Gastrocnemius medialis (tissue), 4 donors: ENCODE measurements around the gene ZNF853. TPM values are rescaled to one million over a fixed set of nuclear protein-coding genes. Genes with fewer than 3 reads are reported as not detected.
A peak's percentile ranks its signal among the peaks of the same experiment; 100 is the strongest.
"Not testable (repeated sequence)": the region's sequence is repeated elsewhere in the genome, so short reads cannot be mapped to it uniquely, and the experiment has no call there.

Source experiments
- ATAC-seq, 2 donors: fragments of 150-250 bp; one replicate each; pipeline ENCODE4 v1.9.1; 2016
- DNase-seq, 2 donors: peaks; one replicate each; pipeline ENCODE4 v3.0.0-alpha.2; 2019
- H3K27ac ChIP-seq, 4 donors: fragments of 200-600 bp; sonication (generic); 1 replicate in 1 of 4; 2 replicates in 3 of 4; pipeline ENCODE4 v1.5.1; 2016 to 2018; ENCODE audit warnings: mild to moderate bottlenecking in 2 of 4, moderate library complexity in 1 of 4
- H3K27me3 ChIP-seq, 3 donors: fragments of 200-600 bp; sonication (generic) in 2 of 3; 1 replicate in 1 of 3; 2 replicates in 2 of 3; pipeline versions ENCODE4 v1.5.1 to v1.6.0; 2016 to 2019; ENCODE audit warnings: mild to moderate bottlenecking in 1 of 3, moderate library complexity in 1 of 3
- H3K36me3 ChIP-seq, 2 donors: fragments of 200-600 bp; sonication (generic) in 1 of 2; one replicate each; pipeline ENCODE4 v1.5.1; 2017 to 2018
- H3K4me1 ChIP-seq, 2 donors: fragments of 200-600 bp; sonication (generic) in 1 of 2; one replicate each; pipeline ENCODE4 v1.5.1; 2016 to 2017; ENCODE audit warnings: mild to moderate bottlenecking in 2 of 2
- H3K4me3 ChIP-seq, 4 donors: fragments of 200-600 bp; sonication (generic) in 3 of 4; 1 replicate in 1 of 4; 2 replicates in 3 of 4; pipeline ENCODE4 v1.5.1; 2016 to 2019; ENCODE audit warnings: mild to moderate bottlenecking in 2 of 4
- H3K9me3 ChIP-seq, 3 donors: fragments of 200-600 bp; sonication (generic) in 2 of 3; 1 replicate in 1 of 3; 2 replicates in 2 of 3; pipeline ENCODE4 v1.5.1; 2016 to 2019
- POLR2A ChIP-seq, 2 donors: fragments of 450-650 bp; IDR thresholded peaks; one replicate each; pipeline ENCODE4 v1.6.1; 2017; ENCODE audit warnings: antibody characterized with exemption in 2 of 2, mild to moderate bottlenecking in 2 of 2, moderate library complexity in 2 of 2
- in situ Hi-C, 4 donors: fragments of 200-750 bp; cut with MboI; loops; one replicate each; pipeline versions ENCODE4 v1.15.0 to v1.8.0; 2017; ENCODE audit warnings: low sequenced_read_pairs in 4 of 4
- intact Hi-C: fragments of 100-400 bp; cut with DNase I; formaldehyde crosslinking; loops from one replicate; pipeline ENCODE4 v1.15.1; 2023; ENCODE audit warnings: low total_unique reads
- total RNA-seq, 4 donors: library from RNA; depleted of rRNA; stranded (reverse); fragments of >200 nt; gene quantifications; one replicate each; pipeline versions ENCODE4 v1.1.0 to v1.2.3, GENCODE V29; 2016
- TF ChIP-seq, protein P1 (sequence below), 5 experiments: fragments of 450-650 bp in 3 of 5; fragments of 200-600 bp in 2 of 5; sonication (generic) in 2 of 5; IDR thresholded peaks in 4 of 5; conservative IDR thresholded peaks in 1 of 5; 1 replicate in 4 of 5; 2 replicates in 1 of 5; pipeline ENCODE4 v1.5.1; 2016 to 2019; ENCODE audit warnings: antibody characterized with exemption in 5 of 5, mild to moderate bottlenecking in 3 of 5, moderate library complexity in 3 of 5

The ZNF853 gene
- total RNA-seq, 4 donors from 2014 or later: 9.5 to 21.6 (median 13.0) TPM

DNA sequence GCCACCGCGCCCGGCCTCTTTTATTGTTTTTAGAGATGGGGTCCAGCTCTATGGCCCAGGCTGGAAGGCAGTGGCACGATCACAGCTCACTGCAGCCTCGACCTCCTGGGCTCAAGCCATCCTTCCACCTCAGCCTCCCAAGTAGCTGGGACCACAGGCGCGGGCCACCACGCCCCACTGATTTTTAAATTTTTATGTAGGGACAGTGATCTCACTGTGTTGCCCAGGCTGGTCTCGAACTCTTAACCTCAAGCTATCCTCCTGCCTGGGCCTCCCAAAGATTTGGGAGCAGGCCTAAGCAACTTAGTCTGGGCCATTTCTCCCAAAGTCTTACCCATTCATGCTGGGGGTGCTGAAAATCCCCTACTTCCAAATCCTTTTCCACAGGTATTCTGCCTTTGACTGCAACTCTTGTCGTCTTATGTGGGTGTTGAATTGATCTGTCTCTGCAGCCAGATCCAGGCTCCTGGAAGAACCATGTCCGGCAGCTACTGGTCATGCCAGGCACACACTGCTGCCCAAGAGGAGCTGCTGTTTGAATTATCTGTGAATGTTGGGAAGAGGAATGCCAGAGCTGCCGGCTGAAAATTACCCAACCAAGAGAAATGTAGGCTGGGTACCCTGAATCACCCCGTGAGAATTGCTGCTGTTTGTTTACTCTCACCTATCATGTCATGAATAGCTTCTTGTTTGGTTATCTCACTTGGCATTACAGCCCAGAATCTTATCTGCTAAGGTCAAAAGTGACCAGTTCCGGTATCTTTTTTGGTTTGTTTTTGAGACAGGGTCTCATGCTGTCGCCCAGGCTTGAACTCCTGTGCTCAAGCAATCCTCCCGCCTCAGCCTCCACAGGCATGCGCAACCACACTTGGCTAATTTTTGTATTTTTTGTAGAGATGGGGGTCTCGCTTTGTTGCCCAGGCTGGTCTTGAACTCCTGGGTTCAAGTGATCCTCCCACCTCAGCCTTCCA is 37.0 kb upstream of the ZNF853 start:
- in situ Hi-C loops: no loop called here
- Histone ChIP-seq H3K9me3 (no peaks in the 10 kb centered on the region), H3K4me1 (peaks cover 0 to 5% of the 10 kb centered on the region in 2 donors), H3K27ac (peak overlapping the region; percentile 85 to 95 (median 92)), H3K36me3 (peaks cover 8 to 34% of the 10 kb centered on the region in 2 donors), H3K27me3 (no peaks in the 10 kb centered on the region), H3K4me3 (peak overlapping the region; percentile 70 to 88 (median 77))
- no peak for DNase-seq
- TF ChIP-seq POLR2A (IDR thresholded peaks at IDR 0.05): no peak
- TF ChIP-seq, protein P1, sequence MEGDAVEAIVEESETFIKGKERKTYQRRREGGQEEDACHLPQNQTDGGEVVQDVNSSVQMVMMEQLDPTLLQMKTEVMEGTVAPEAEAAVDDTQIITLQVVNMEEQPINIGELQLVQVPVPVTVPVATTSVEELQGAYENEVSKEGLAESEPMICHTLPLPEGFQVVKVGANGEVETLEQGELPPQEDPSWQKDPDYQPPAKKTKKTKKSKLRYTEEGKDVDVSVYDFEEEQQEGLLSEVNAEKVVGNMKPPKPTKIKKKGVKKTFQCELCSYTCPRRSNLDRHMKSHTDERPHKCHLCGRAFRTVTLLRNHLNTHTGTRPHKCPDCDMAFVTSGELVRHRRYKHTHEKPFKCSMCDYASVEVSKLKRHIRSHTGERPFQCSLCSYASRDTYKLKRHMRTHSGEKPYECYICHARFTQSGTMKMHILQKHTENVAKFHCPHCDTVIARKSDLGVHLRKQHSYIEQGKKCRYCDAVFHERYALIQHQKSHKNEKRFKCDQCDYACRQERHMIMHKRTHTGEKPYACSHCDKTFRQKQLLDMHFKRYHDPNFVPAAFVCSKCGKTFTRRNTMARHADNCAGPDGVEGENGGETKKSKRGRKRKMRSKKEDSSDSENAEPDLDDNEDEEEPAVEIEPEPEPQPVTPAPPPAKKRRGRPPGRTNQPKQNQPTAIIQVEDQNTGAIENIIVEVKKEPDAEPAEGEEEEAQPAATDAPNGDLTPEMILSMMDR (IDR thresholded peaks at IDR 0.05 in 4 of 5, conservative IDR thresholded peaks at IDR 0.05 in 1 of 5): no peak
- intact Hi-C loops: loop anchor here (10.0 kb wide), 2 partner anchors 64 to 126 kb away; partner anchors contain the start of gene ZNF12
- ATAC-seq: no peak

DNA sequence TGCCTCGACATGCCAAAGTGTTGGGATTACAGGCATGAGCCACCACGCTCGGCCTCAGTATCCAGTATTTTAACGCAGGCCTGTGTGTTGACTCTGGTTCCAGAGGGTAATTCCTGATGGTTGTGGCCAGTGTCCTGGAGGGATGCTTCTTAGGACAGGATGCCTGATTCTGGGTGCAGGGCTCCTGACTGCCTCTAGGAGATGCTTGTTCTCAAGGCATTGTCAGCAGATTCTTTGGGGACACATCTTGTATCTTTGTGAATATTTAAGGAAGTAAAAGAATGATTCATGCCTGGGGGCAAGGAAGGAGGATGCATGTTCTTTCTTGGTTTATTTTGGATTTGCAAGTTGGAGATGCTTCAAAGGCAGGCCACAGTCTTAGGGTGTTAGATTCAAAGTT is 36.0 kb upstream of the ZNF853 start:
- peaks cover 8 to 45% of the 10 kb centered on the region in 2 donors for H3K36me3 ChIP-seq
- intact Hi-C loops (loop anchor here (10.0 kb wide), 2 partner anchors 65 to 125 kb away; partner anchors contain the start of gene ZNF12), in situ Hi-C loops (no loop called here)
- peaks cover 0 to 5% of the 10 kb centered on the region in 2 donors for H3K4me1 ChIP-seq
- ATAC-seq: no peak
- H3K27me3 ChIP-seq: no peaks in the 10 kb centered on the region
- H3K9me3 ChIP-seq: no peaks in the 10 kb centered on the region
- no peak overlapping the region for H3K27ac ChIP-seq
- no peak for TF ChIP-seq POLR2A (IDR thresholded peaks at IDR 0.05)
- TF ChIP-seq, protein P1 (IDR thresholded peaks at IDR 0.05 in 4 of 5, conservative IDR thresholded peaks at IDR 0.05 in 1 of 5): no peak
- DNase-seq: no peak
- no peak overlapping the region for H3K4me3 ChIP-seq

DNA sequence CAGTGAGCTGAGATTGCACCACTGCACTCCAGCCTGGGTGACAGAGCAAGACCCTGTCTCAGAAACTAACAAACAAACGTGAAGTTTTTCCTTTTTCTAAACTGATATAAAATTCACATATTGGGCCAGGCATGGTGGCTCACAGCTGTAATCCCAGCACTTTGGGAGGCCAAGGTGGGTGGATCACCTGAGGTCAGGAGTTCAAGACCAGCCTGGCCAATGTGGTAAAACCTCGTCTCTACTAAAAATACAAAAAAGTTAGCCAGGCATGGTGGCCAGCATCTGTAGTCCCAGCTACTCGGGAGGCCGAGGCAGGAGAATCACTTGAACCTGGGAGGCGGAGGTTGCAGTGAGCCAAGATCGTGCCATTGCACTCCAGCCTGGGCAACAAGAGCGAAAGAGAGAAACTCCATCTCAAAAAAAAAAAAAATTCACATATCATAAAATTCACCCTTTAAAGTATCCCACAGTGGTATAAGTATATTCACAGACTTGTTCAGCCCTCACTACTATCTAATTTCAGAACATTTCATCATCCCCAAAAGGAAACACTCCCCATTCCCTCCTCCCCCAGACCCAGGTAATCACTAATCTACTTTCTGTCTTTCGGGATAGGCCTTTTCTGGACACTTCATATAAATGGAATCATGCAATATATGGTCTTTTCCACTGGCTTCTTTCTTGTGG is 29.5 kb upstream of the ZNF853 start:
- H3K4me3 ChIP-seq, H3K9me3 ChIP-seq, H3K27ac ChIP-seq, H3K27me3 ChIP-seq, ATAC-seq, DNase-seq, in situ Hi-C loops: not testable (repeated sequence)
- intact Hi-C loops: loop anchor here (5.0 kb wide), 1 partner anchor 51 kb away; the partner anchor contains the start of gene ZNF316
- Histone ChIP-seq H3K4me1 (peaks cover 9 to 11% of the 10 kb centered on the region in 2 donors), H3K36me3 (peaks cover 8 to 77% of the 10 kb centered on the region in 2 donors)

DNA sequence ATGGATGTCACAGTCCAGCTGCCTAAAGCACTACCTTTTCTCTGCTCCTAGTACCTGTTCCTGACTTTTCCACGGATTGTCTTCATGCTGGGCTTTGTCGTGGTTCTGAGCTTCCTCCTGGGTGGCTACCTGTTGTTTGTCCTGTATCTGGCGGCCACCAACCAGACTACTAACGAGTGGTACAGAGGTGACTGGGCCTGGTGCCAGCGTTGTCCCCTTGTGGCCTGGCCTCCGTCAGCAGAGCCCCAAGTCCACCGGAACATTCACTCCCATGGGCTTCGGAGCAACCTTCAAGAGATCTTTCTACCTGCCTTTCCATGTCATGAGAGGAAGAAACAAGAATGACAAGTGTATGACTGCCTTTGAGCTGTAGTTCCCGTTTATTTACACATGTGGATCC is 26.8 kb upstream of the ZNF853 start:
- no peak for DNase-seq
- no peaks in the 10 kb centered on the region for H3K9me3 ChIP-seq
- in situ Hi-C loops (no loop called here), intact Hi-C loops (loop anchor here (5.0 kb wide), 1 partner anchor 49 kb away; the partner anchor contains the start of gene ZNF316)
- peaks cover 14 to 15% of the 10 kb centered on the region in 2 donors for H3K4me1 ChIP-seq
- H3K36me3 ChIP-seq: peaks cover 0 to 68% of the 10 kb centered on the region in 2 donors
- TF ChIP-seq POLR2A (IDR thresholded peaks at IDR 0.05): no peak
- TF ChIP-seq, protein P1 (IDR thresholded peaks at IDR 0.05 in 4 of 5, conservative IDR thresholded peaks at IDR 0.05 in 1 of 5): no peak
- no peak for ATAC-seq
- H3K27me3 ChIP-seq: no peaks in the 10 kb centered on the region
- H3K4me3 ChIP-seq: no peak overlapping the region
- H3K27ac ChIP-seq: no peak overlapping the region
